GM19372 (cell line): ENCODE results near the gene GVQW3.
A peak's percentile ranks its signal among the peaks of the same experiment; 100 is the strongest.

ENCODE experiments used
- ATAC-seq: cut with Tn5 transposase; IDR thresholded peaks from one replicate; pipeline ENCODE4 v1.9.1; 2021; ENCODE audit warnings: mild to moderate bottlenecking, low read depth, moderate library complexity; ENCODE audit not compliant: unreplicated experiment

GVQW3 gene

DNA sequence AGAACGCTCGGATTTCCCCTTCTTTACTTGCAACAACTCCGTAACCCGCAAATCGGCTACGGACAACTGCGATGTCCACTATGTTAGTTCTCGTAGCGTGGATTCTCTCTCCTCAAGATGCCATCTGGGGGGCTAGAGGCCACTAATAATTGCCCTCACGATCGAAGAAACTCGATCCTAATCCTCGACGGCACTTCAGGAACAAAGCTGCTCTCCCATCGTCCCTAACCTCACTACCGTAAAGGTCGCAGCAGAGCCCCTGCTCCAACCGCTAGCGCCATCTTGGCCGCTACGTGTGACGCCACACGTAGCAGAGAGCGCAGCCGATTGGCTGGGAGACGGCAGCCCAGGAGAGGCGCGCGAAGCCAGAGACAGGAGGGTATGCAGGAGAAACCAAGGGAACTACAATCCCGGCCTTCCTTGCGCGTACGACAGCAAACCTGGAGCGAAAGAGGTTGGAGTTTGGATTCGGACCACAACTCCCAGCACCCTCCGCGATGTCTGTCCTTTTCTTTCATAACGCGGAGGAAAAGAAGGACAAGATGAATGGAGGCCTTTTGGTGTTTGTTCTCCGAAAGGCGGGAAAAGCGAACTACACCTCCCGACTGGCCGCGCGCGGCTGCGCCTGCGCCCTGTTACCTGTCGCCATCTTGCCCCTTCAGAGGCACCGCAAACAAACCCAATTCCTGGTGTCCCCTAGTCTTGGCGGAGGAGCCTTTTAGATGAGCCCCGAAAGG lies 63.4 kb downstream of the GVQW3 start, which contains the start of gene EMSY:
Gene EMSY, plus strand, starts transcription at position 635 of the 737 bp plus-strand sequence. CDS start 1,921 bp downstream, outside the sequence.
- ATAC-seq: peak; percentile 92

- peak; percentile 21 for ATAC-seq
Measured at GRCh38 chr11:76445121-76446084, 64.3 kb downstream of the GVQW3 start.

DNA sequence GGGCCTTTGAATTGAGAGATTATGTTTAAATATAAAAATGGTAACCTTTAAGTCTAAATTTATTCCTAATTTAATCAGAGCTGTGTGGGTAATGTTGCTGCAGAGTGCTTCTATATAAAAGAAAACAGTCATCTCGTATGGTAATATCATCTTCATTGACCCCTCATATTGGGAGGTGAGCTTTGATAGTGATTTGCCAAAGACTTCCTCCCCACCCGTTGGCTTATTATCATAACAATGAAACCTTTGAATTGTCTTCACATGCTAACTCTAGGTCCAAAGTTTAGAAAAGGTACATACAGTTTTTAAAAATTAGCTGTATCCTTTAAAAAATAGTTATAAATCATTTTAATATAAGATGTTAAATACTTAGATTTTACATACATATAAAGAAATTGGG lies 67.4 kb downstream of the GVQW3 start:
- no peak for ATAC-seq

GRCh38 chr11:76453248-76453647 lies 72.1 kb downstream of the GVQW3 start:
- no peak for ATAC-seq

GRCh38 chr11:76455331-76455730 lies 74.2 kb downstream of the GVQW3 start:
- no peak for ATAC-seq

DNA sequence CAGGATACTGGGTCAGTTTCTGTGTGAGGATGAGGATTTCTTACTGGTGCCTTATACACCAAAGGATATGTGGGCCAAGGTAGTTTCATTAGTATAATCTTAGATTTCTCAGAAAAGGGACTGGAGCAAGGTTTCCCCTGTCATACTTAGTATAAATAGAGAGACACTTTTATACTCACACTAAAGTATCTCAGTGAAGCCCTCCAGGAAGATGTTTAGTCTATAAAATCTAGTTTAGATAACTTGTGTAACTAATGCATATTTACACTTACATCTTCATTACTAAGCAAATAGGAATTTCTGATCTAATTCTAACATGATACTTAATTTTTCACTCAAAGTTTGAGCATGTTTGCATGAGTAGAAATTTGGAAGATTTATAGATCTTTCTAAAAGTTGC lies 74.8 kb downstream of the GVQW3 start:
- ATAC-seq: no peak

GRCh38 chr11:76456571-76456970 lies 75.4 kb downstream of the GVQW3 start:
- no peak for ATAC-seq
